Stromal cell of bone marrow (primary cell): ENCODE data around the gene UTP3.
A peak's percentile ranks its signal among the peaks of the same experiment; 100 is the strongest.
"Not testable (repeated sequence)": the region's sequence is repeated elsewhere in the genome, so short reads cannot be mapped to it uniquely, and the experiment has no call there.

Source experiments
- DNase-seq: peaks from one replicate; pipeline ENCODE4 v3.0.0-alpha.2; 2012; ENCODE audit warnings: low read depth

Gene UTP3, protein sequence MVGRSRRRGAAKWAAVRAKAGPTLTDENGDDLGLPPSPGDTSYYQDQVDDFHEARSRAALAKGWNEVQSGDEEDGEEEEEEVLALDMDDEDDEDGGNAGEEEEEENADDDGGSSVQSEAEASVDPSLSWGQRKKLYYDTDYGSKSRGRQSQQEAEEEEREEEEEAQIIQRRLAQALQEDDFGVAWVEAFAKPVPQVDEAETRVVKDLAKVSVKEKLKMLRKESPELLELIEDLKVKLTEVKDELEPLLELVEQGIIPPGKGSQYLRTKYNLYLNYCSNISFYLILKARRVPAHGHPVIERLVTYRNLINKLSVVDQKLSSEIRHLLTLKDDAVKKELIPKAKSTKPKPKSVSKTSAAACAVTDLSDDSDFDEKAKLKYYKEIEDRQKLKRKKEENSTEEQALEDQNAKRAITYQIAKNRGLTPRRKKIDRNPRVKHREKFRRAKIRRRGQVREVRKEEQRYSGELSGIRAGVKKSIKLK

GRCh38 chr4:70687821-70688794, at the start of gene UTP3:
Gene UTP3, plus strand, starts transcription at chr4:70688532. Its CDS starts 146 bp downstream, at chr4:70688678.
- peak; percentile 99 for DNase-seq

DNA sequence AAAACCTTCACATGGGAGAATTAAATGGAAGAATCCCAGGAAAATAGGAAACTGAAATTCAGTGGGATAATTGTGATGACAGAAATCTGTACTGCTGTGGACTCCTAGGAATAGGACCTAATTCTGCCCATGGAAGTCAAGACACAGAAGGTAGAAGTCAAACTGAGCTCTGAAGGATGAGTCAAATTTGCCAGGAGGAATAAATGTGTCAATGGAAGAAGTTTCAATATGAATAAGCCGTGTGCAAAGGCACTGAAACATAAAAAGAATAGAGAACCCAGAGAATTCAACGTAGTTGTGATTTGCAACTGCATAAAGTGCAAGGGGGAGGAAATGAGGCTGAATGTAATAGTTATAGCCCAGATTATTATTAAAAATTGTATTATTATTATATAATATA, 48.1 kb upstream of the UTP3 start:
- DNase-seq: no peak

DNA sequence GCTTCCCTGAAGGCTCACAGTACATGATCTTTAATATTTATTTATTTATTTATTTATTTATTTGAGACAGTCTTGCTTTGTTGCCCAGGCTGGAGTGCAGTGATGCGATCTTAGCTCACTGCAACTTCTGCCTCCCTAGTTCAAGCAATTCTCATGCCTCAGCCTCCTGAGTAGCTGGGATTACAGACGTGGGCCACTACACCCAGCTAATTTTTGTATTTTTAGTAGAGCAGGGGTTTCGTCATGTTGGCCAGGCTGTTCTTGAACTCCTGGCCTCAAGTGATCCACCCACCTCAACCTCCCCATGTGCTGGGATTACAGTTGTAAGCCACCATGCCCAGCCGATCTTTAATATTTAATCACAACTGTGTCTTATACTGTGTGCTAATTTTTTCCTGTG, 37.6 kb upstream of the UTP3 start:
- not testable (repeated sequence) for DNase-seq

DNA sequence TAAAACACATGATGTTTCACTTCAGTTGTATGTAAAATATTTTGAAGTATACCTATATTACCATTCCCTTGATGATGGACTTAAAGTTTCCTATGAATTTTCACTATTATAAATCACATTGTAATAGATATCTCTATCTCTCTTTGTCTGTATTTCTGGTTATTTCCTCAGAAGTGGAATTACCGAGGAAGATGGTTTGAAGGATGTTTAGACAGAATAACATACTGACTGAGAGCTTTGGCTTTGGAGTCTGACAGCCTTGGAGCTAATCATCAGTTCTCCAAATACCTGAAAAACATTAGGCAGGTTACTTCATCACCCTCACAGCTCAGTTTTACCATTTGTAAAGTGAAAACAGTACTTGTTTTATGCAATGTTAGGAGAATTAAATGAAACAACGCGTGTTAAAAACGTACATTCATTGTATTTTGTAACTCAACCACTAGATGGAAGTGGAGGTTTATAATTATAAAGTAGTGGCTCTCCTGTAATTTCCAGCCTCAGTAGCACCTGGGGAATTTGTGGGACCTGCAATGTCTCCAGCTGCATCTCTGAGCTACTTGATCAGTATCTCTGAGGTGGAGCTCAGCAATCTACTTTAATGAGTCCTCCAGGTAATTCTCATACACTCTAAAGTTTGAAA, 36.3 kb upstream of the UTP3 start:
- peak; percentile 18 for DNase-seq

DNA sequence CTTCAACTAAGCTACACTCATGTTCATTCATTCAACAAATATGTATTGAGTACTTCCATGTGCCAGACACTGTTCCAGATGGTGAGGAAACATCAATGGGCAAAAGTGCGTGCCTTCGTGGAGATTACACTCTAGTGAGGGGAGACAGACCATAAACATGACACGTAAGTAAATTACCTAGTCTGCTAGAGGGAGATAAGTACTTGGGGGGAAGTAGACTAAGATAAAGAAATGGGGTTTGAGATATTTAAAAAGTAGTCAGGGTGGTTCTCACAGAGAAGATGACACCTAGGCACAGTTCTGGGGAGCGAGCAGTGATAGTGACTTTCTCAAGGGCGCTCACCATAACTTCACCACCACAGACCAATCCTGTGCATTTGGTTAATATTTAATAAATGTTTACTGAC, 33.7 kb upstream of the UTP3 start:
- no peak for DNase-seq

- no peak for DNase-seq
These were observed 31.0 kb upstream of the UTP3 start for GRCh38 chr4:70657326-70657725.

- no peak for DNase-seq
These were observed 29.9 kb upstream of the UTP3 start for GRCh38 chr4:70658418-70658817.

DNA sequence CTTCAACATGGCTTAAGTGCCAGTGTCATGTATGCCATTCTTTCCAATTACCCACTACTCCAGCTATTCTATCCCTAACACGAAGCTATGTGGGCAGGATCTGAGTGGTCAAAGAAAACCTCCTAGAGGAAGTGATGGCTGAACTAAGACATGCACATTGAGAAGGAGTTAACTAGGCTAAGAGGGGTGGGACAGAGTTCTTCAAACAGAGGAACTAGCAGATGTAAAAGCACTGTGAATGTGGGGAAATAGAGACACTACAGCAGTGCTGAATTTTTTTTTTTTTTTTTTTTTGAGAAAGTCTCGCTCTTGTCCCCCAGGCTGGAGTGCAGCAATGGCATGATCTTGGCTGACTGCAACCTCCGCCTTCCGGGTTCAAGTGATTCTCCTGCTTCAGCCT, 28.2 kb upstream of the UTP3 start:
- no peak for DNase-seq

- not testable (repeated sequence) for DNase-seq
These were observed 26.9 kb upstream of the UTP3 start for GRCh38 chr4:70661309-70661922.

GRCh38 chr4:70666369-70666768, 22.0 kb upstream of the UTP3 start, which contains the start of gene JCHAIN:
Gene JCHAIN, minus strand, starts transcription at chr4:70666508. Its CDS starts 18 bp downstream, at chr4:70666490.
- no peak for DNase-seq

DNA sequence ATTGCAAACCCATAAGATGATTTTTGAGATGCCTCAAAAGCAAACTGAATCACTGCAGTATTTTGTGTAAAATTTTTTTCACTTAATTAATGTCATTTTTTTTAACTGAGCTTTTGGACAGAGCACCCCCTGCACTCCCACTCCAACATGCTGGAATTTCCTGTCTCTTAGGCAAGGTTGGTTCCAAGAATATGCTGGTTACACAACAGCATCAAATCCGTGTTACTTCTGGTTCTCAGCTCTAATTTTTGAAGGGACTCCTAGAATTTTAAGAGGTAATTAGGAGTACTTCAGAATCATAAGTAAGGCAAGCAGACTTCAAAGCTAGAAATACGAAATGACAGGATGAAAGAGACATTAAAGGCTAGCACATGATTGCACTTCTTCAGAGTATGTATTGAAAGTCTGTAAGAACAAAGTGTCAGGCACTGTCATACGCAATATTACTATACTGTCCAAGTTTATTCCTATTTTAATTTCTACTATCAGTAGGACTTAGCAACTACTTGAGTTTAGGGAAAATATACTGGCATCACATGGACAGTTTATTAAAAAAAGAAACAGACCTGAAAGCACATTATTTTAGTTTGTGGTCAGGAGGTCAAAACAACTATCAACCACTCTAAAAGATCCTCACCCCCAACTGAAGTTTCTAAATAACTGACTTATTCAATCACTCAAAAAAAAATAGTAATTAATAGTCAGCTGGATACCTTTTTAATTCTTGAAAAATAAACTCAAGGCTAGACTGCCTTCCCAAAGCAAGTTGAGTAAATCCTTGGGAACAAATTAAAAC, 20.4 kb upstream of the UTP3 start:
- no peak for DNase-seq

DNA sequence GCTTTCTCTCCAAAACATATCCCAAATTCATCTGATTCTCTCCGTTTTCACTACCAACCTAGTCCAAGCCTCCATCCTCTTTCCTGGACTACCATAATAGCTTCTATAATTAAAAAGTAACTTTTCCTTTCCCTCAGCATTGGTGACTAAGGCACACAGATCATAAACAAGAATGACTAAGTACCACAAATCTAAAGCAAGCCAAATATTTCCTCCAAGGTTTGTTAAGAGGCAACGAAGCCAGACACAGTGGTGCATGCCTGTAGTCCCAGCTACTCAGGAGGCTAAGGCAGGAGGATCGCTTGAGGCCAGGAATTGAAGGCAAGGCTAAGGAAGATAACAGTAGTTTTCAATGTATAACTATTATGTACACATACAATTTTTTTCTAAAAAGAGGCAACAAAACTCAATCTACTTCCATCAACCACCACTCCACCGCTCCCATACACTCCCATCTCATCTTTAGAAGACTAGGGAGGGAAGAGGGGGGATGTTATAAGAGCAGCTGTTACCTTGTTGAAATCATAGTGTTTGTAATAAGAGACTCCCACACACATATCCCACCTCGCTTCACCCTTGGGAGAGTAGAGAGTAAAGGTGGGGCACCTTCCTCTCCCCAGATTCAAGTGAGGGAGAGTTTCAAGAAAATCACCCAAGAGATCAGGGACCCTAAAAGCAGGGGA, 17.9 kb upstream of the UTP3 start:
- DNase-seq: peak; percentile 51

- no peak for DNase-seq
These were observed 17.2 kb upstream of the UTP3 start for GRCh38 chr4:70671091-70671490.

GRCh38 chr4:70674191-70674590, 14.1 kb upstream of the UTP3 start:
- DNase-seq: no peak

- DNase-seq: no peak
These were observed 13.6 kb upstream of the UTP3 start for GRCh38 chr4:70674731-70675130.

- no peak for DNase-seq
These were observed 11.7 kb upstream of the UTP3 start for GRCh38 chr4:70676554-70677090.

GRCh38 chr4:70678383-70678999, 9.8 kb upstream of the UTP3 start:
- DNase-seq: no peak

- DNase-seq: no peak
These were observed 7.4 kb upstream of the UTP3 start for GRCh38 chr4:70680934-70681333.

GRCh38 chr4:70681704-70682103, 6.6 kb upstream of the UTP3 start:
- DNase-seq: no peak
